Body of pancreas (tissue), 4 donors: ENCODE results near the gene SPRED2. TPM values are rescaled to one million over a fixed set of nuclear protein-coding genes. Genes with fewer than 3 reads are reported as not detected.

Experiments used
- ATAC-seq: fragments of 150-250 bp; one replicate; pipeline ENCODE4 v1.9.1; 2016
- DNase-seq, 4 donors: peaks; one replicate each; pipeline ENCODE4 v3.0.0-alpha.2; 2019
- H3K27ac ChIP-seq, 4 donors: fragments of 200-600 bp; sonication (generic); 1 replicate in 3 of 4; 2 replicates in 1 of 4; pipeline versions ENCODE4 v1.5.1 to v1.6.1; 2016 to 2019; ENCODE audit warnings: mild to moderate bottlenecking in 1 of 4, mixed read lengths in 1 of 4, moderate library complexity in 1 of 4
- H3K27me3 ChIP-seq, 2 donors: fragments of 200-600 bp; sonication (generic); one replicate each; pipeline ENCODE4 v1.6.0; 2016; ENCODE audit warnings: mild to moderate bottlenecking in 1 of 2
- H3K36me3 ChIP-seq, 2 donors: fragments of 200-600 bp; sonication (generic); replicated peaks in 1 of 2; 2 replicates each; pipeline ENCODE4 v1.5.1; 2016; ENCODE audit warnings: low read depth in 2 of 2; ENCODE audit not compliant: insufficient read depth in 1 of 2
- H3K4me1 ChIP-seq: fragments of 200-600 bp; sonication (generic); one replicate; pipeline ENCODE4 v1.6.0; 2016
- H3K4me3 ChIP-seq, 2 donors: fragments of 200-600 bp; sonication (generic); 1 replicate in 1 of 2; 2 replicates in 1 of 2; pipeline ENCODE4 v1.5.1; 2016 to 2019
- H3K9me3 ChIP-seq, 3 donors: fragments of 200-600 bp; sonication (generic); 1 replicate in 2 of 3; 2 replicates in 1 of 3; pipeline ENCODE4 v1.5.1; 2016
- CTCF ChIP-seq, 7 experiments: fragments of 450-650 bp in 4 of 7; fragments of 200-600 bp in 3 of 7; sonication (generic) in 3 of 7; IDR thresholded peaks; one replicate each; pipeline ENCODE4 v1.5.1; 2016 to 2019; ENCODE audit warnings: antibody characterized with exemption in 7 of 7
- POLR2A ChIP-seq, 3 donors: fragments of 450-650 bp; IDR thresholded peaks; one replicate each; pipeline ENCODE4 v1.6.1; 2016; ENCODE audit warnings: antibody characterized with exemption in 3 of 3, mild to moderate bottlenecking in 2 of 3
- WGBS, 2 donors: methylation state at CpG; one replicate each; pipeline ENCODE4 v1.1.5; 2017; 5-methylcytosine and 5-hydroxymethylcytosine counted together
- intact Hi-C: fragments of 100-400 bp; cut with DNase I; formaldehyde crosslinking; loops from one replicate; pipeline ENCODE4 v1.15.1; 2023
- total RNA-seq, 2 donors: library from RNA; depleted of rRNA; stranded (reverse); fragments of >200 nt; gene quantifications; one replicate each; pipeline ENCODE4 v1.1.0, GENCODE V29; 2016

SPRED2 gene
- total RNA-seq, 2 donors from 2014 or later = 16.1 to 16.2 TPM

- H3K27me3 ChIP-seq = no peaks in the 10 kb centered on the region
- WGBS, 2 donors = 47 to 54% methylated on average over 4 of the region's 4 CpGs
- DNase-seq (peak in 1 of 4 donors; percentile 21), ATAC-seq (no peak)
- peaks cover 29% of the 10 kb centered on the region for H3K4me1 ChIP-seq
- H3K4me3 ChIP-seq = no peak overlapping the region
- intact Hi-C loops = no loop called here
- H3K27ac ChIP-seq = no peak overlapping the region
- H3K9me3 ChIP-seq = no peaks in the 10 kb centered on the region
- no peak for TF ChIP-seq CTCF (IDR thresholded peaks at IDR 0.05)
- no peak for TF ChIP-seq POLR2A (IDR thresholded peaks at IDR 0.05)
- no peaks in the 10 kb centered on the region for H3K36me3 ChIP-seq
Observed at GRCh38 chr2:65367524-65367923, 64.9 kb downstream of the SPRED2 start.

- TF ChIP-seq POLR2A (IDR thresholded peaks at IDR 0.05) = no peak
- no peak for TF ChIP-seq CTCF (IDR thresholded peaks at IDR 0.05)
- Histone ChIP-seq H3K4me3 (no peak overlapping the region), H3K36me3 (no peaks in the 10 kb centered on the region), H3K27me3 (no peaks in the 10 kb centered on the region), H3K4me1 (peaks cover 21% of the 10 kb centered on the region), H3K27ac (peak overlapping the region in 1 of 4 donors; percentile 36), H3K9me3 (no peaks in the 10 kb centered on the region)
- 59 to 73% methylated on average over 10 of the region's 10 CpGs for WGBS, 2 donors
- ATAC-seq (no peak), DNase-seq (peak in 2 of 4 donors; percentile 33 to 53)
- intact Hi-C loops = no loop called here
Observed at GRCh38 chr2:65366595-65367125, 65.7 kb downstream of the SPRED2 start.

- peaks cover 12% of the 10 kb centered on the region for H3K4me1 ChIP-seq
- no peaks in the 10 kb centered on the region for H3K9me3 ChIP-seq
- no peak overlapping the region for H3K4me3 ChIP-seq
- H3K27me3 ChIP-seq = no peaks in the 10 kb centered on the region
- ATAC-seq (no peak), DNase-seq (no peak)
- H3K27ac ChIP-seq = no peak overlapping the region
- no peak for TF ChIP-seq CTCF (IDR thresholded peaks at IDR 0.05)
- no peak for TF ChIP-seq POLR2A (IDR thresholded peaks at IDR 0.05)
- WGBS, 2 donors = 70 to 79% methylated on average over 2 of the region's 2 CpGs
- intact Hi-C loops = no loop called here
- H3K36me3 ChIP-seq = no peaks in the 10 kb centered on the region
Observed at GRCh38 chr2:65364986-65365733, 67.2 kb downstream of the SPRED2 start.

GRCh38 chr2:65363879-65364666 lies 68.3 kb downstream of the SPRED2 start:
- intact Hi-C loops = no loop called here
- peaks cover 17% of the 10 kb centered on the region for H3K4me1 ChIP-seq
- H3K4me3 ChIP-seq = no peak overlapping the region
- H3K9me3 ChIP-seq = no peaks in the 10 kb centered on the region
- DNase-seq (no peak), ATAC-seq (no peak)
- H3K36me3 ChIP-seq = no peaks in the 10 kb centered on the region
- TF ChIP-seq CTCF (IDR thresholded peaks at IDR 0.05) = no peak
- TF ChIP-seq POLR2A (IDR thresholded peaks at IDR 0.05) = no peak
- H3K27me3 ChIP-seq = no peaks in the 10 kb centered on the region
- H3K27ac ChIP-seq = no peak overlapping the region
- WGBS, 2 donors = 65 to 71% methylated on average over 6 of the region's 6 CpGs
